WTC11 (cell line): ENCODE results near the gene CCM2L.

Source experiments
- ETV6 ChIP-seq: sonication (generic); formaldehyde crosslinking; IDR thresholded peaks from 2 replicates; pipeline ENCODE4 v1.8.1; 2022; ENCODE audit warnings: mild to moderate bottlenecking, missing genetic modification reagents
- MXD4 ChIP-seq: fragments of 250-450 bp; sonication (Bioruptor Pico); IDR thresholded peaks from 2 replicates; pipeline ENCODE4 v1.8.0; 2021; ENCODE audit warnings: mild to moderate bottlenecking, moderate library complexity, borderline replicate concordance
- RELA ChIP-seq: sonication (generic); formaldehyde crosslinking; IDR thresholded peaks from 2 replicates; pipeline ENCODE4 v1.8.1; 2022; ENCODE audit warnings: missing genetic modification reagents, mild to moderate bottlenecking, borderline replicate concordance
- SMAD3 ChIP-seq: sonication (generic); formaldehyde crosslinking; IDR thresholded peaks from 2 replicates; pipeline ENCODE4 v1.8.0; 2022; ENCODE audit warnings: missing genetic modification reagents, mild to moderate bottlenecking, borderline replicate concordance
- ZBTB21 ChIP-seq: sonication (generic); formaldehyde crosslinking; IDR thresholded peaks from 2 replicates; pipeline ENCODE4 v1.8.1; 2023; ENCODE audit warnings: mild to moderate bottlenecking, missing genetic modification reagents, borderline replicate concordance
- ZNF138 ChIP-seq: sonication (generic); formaldehyde crosslinking; conservative IDR thresholded peaks from 2 replicates; pipeline ENCODE4 v1.8.1; 2022; ENCODE audit warnings: mild to moderate bottlenecking, moderate library complexity, missing genetic modification reagents
- TF ChIP-seq, protein P1 (sequence below): sonication (generic); formaldehyde crosslinking; IDR thresholded peaks from 2 replicates; pipeline ENCODE4 v1.8.0; 2022; ENCODE audit warnings: mild to moderate bottlenecking, missing genetic modification reagents
- TF ChIP-seq, protein P2 (sequence below): fragments of 200-600 bp; IDR thresholded peaks from 2 replicates; pipeline ENCODE4 v1.8.0; 2022; ENCODE audit warnings: antibody characterized with exemption
- TF ChIP-seq, protein P3 (sequence below): sonication (generic); formaldehyde crosslinking; IDR thresholded peaks from 2 replicates; pipeline ENCODE4 v1.8.1; 2022; ENCODE audit warnings: mild to moderate bottlenecking, moderate library complexity, missing genetic modification reagents
- TF ChIP-seq, protein P4 (sequence below): sonication (generic); formaldehyde crosslinking; IDR thresholded peaks from 2 replicates; pipeline ENCODE4 v1.8.0; 2023; ENCODE audit warnings: mild to moderate bottlenecking, missing genetic modification reagents
- TF ChIP-seq, protein P5 (sequence below): sonication (generic); formaldehyde crosslinking; IDR thresholded peaks from 2 replicates; pipeline ENCODE4 v1.8.1; 2023; ENCODE audit warnings: mild to moderate bottlenecking, missing genetic modification reagents, borderline replicate concordance
- TF ChIP-seq, protein P6 (sequence below): sonication (generic); formaldehyde crosslinking; IDR thresholded peaks from 2 replicates; pipeline ENCODE4 v1.8.1; 2023; ENCODE audit warnings: mild to moderate bottlenecking, missing genetic modification reagents

DNA sequence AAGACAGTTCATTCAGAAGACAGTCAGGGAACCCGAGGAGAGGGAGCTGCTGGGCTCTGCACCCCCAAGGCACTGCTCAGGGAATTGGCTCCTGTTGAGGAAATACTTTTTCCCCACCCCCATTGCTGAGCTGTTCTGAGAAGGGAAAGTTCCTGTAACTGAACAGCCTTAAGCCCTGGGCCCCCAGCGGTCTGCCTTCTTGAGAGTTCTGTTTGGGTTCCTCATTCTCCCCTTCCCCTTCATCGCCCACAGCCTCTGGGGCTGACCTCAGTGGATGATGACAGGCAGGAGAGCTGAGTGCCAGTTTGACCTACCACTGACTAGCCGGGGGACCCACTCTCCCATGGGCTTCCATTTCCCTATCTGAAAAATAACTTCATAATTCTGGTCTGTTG lies 52.5 kb downstream of the CCM2L start:
- no peak for TF ChIP-seq ETV6 (CRISPR knock-in tag)
- TF ChIP-seq, protein P1, sequence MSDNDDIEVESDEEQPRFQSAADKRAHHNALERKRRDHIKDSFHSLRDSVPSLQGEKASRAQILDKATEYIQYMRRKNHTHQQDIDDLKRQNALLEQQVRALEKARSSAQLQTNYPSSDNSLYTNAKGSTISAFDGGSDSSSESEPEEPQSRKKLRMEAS (CRISPR knock-in tag), result no peak
- TF ChIP-seq, protein P2, sequence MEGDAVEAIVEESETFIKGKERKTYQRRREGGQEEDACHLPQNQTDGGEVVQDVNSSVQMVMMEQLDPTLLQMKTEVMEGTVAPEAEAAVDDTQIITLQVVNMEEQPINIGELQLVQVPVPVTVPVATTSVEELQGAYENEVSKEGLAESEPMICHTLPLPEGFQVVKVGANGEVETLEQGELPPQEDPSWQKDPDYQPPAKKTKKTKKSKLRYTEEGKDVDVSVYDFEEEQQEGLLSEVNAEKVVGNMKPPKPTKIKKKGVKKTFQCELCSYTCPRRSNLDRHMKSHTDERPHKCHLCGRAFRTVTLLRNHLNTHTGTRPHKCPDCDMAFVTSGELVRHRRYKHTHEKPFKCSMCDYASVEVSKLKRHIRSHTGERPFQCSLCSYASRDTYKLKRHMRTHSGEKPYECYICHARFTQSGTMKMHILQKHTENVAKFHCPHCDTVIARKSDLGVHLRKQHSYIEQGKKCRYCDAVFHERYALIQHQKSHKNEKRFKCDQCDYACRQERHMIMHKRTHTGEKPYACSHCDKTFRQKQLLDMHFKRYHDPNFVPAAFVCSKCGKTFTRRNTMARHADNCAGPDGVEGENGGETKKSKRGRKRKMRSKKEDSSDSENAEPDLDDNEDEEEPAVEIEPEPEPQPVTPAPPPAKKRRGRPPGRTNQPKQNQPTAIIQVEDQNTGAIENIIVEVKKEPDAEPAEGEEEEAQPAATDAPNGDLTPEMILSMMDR, result no peak
- TF ChIP-seq, protein P3, sequence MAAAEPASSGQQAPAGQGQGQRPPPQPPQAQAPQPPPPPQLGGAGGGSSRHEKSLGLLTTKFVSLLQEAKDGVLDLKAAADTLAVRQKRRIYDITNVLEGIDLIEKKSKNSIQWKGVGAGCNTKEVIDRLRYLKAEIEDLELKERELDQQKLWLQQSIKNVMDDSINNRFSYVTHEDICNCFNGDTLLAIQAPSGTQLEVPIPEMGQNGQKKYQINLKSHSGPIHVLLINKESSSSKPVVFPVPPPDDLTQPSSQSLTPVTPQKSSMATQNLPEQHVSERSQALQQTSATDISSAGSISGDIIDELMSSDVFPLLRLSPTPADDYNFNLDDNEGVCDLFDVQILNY (CRISPR knock-in tag), result no peak
- TF ChIP-seq ZNF138 (CRISPR knock-in tag), result no peak
- TF ChIP-seq, protein P4, sequence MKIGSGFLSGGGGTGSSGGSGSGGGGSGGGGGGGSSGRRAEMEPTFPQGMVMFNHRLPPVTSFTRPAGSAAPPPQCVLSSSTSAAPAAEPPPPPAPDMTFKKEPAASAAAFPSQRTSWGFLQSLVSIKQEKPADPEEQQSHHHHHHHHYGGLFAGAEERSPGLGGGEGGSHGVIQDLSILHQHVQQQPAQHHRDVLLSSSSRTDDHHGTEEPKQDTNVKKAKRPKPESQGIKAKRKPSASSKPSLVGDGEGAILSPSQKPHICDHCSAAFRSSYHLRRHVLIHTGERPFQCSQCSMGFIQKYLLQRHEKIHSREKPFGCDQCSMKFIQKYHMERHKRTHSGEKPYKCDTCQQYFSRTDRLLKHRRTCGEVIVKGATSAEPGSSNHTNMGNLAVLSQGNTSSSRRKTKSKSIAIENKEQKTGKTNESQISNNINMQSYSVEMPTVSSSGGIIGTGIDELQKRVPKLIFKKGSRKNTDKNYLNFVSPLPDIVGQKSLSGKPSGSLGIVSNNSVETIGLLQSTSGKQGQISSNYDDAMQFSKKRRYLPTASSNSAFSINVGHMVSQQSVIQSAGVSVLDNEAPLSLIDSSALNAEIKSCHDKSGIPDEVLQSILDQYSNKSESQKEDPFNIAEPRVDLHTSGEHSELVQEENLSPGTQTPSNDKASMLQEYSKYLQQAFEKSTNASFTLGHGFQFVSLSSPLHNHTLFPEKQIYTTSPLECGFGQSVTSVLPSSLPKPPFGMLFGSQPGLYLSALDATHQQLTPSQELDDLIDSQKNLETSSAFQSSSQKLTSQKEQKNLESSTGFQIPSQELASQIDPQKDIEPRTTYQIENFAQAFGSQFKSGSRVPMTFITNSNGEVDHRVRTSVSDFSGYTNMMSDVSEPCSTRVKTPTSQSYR (CRISPR knock-in tag), result no peak
- no peak for TF ChIP-seq SMAD3
- TF ChIP-seq, protein P5, sequence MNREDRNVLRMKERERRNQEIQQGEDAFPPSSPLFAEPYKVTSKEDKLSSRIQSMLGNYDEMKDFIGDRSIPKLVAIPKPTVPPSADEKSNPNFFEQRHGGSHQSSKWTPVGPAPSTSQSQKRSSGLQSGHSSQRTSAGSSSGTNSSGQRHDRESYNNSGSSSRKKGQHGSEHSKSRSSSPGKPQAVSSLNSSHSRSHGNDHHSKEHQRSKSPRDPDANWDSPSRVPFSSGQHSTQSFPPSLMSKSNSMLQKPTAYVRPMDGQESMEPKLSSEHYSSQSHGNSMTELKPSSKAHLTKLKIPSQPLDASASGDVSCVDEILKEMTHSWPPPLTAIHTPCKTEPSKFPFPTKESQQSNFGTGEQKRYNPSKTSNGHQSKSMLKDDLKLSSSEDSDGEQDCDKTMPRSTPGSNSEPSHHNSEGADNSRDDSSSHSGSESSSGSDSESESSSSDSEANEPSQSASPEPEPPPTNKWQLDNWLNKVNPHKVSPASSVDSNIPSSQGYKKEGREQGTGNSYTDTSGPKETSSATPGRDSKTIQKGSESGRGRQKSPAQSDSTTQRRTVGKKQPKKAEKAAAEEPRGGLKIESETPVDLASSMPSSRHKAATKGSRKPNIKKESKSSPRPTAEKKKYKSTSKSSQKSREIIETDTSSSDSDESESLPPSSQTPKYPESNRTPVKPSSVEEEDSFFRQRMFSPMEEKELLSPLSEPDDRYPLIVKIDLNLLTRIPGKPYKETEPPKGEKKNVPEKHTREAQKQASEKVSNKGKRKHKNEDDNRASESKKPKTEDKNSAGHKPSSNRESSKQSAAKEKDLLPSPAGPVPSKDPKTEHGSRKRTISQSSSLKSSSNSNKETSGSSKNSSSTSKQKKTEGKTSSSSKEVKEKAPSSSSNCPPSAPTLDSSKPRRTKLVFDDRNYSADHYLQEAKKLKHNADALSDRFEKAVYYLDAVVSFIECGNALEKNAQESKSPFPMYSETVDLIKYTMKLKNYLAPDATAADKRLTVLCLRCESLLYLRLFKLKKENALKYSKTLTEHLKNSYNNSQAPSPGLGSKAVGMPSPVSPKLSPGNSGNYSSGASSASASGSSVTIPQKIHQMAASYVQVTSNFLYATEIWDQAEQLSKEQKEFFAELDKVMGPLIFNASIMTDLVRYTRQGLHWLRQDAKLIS (CRISPR knock-in tag), result no peak
- no peak for TF ChIP-seq ZBTB21 (CRISPR knock-in tag)
- TF ChIP-seq MXD4 (CRISPR knock-in tag), result no peak
- TF ChIP-seq, protein P6, sequence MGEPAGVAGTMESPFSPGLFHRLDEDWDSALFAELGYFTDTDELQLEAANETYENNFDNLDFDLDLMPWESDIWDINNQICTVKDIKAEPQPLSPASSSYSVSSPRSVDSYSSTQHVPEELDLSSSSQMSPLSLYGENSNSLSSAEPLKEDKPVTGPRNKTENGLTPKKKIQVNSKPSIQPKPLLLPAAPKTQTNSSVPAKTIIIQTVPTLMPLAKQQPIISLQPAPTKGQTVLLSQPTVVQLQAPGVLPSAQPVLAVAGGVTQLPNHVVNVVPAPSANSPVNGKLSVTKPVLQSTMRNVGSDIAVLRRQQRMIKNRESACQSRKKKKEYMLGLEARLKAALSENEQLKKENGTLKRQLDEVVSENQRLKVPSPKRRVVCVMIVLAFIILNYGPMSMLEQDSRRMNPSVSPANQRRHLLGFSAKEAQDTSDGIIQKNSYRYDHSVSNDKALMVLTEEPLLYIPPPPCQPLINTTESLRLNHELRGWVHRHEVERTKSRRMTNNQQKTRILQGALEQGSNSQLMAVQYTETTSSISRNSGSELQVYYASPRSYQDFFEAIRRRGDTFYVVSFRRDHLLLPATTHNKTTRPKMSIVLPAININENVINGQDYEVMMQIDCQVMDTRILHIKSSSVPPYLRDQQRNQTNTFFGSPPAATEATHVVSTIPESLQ (CRISPR knock-in tag), result no peak
- no peak for TF ChIP-seq RELA (CRISPR knock-in tag)
